GM12878 (cell line): Measurements from ENCODE around the gene ADCY9. TPM values are rescaled to one million over a fixed set of nuclear protein-coding genes. Genes with fewer than 3 reads are reported as not detected.

ENCODE experiments used
- ATAC-seq: fragments of 200-7000 bp; cut with Tn5 transposase; 3 replicates; pipeline ENCODE4 v1.9.1; 2020; ENCODE audit warnings: mild to moderate bottlenecking, moderate library complexity
- BruUV-seq: library from RNA; stranded (reverse); fragments of 400-500 nt; replicated peaks from 2 replicates; lab custom pipeline; 2021; lab: Mats Ljungman, UMichigan
- CTCF ChIA-PET: fragments of 300-600 bp; sonication (Branson Sonifier 250); formaldehyde crosslinking; extraction: SDS; loops from one replicate; lab custom pipeline; 2021; ENCODE audit warnings: inconsistent platforms; lab: Yijun Ruan, JAX
- POLR2A ChIA-PET: fragments of 350-600 bp; formaldehyde crosslinking; extraction: SDS; loops from one replicate; lab custom pipeline; 2021; ENCODE audit warnings: inconsistent platforms; lab: Charles Lee
- RAD21 ChIA-PET: fragments of 300-600 bp; sonication (Branson Sonifier 250); formaldehyde crosslinking; loops from one replicate; lab custom pipeline; 2023; ENCODE audit warnings: antibody characterized with exemption; ENCODE audit not compliant: unreplicated experiment; lab: Charles Lee
- SMC1A ChIA-PET: fragments of 300-600 bp; sonication (Branson Sonifier 250); formaldehyde crosslinking; loops from one replicate; lab custom pipeline; 2023; ENCODE audit not compliant: unreplicated experiment, uncharacterized antibody; lab: Charles Lee
- DNase-seq: peaks from one replicate; pipeline ENCODE4 v3.0.0-alpha.2; 2011; ENCODE audit warnings: low read depth, low spot score
- FAIRE-seq: peaks from 3 replicates; lab custom pipeline; 2011; peaks lifted over from hg19 to GRCh38; lab: Jason Lieb, UNC
- H2AFZ ChIP-seq: 2 replicates; pipeline ENCODE4 v1.6.0; 2011; ENCODE audit warnings: low read depth, low read length, control low read depth; ENCODE audit not compliant: control insufficient read depth
- H3K27ac ChIP-seq: 2 replicates; pipeline ENCODE4 v1.5.1; 2011; ENCODE audit warnings: control low read depth; ENCODE audit not compliant: control insufficient read depth, insufficient read depth
- H3K27me3 ChIP-seq, 2 experiments: replicated peaks in 1 of 2; 2 replicates each; pipeline versions ENCODE4 v1.6.0 to v1.6.1; 2011; ENCODE audit warnings: low read length in 1 of 2; ENCODE audit not compliant: control insufficient read depth in 2 of 2, insufficient read depth in 2 of 2
- H3K36me3 ChIP-seq, 2 experiments: 2 replicates each; pipeline ENCODE4 v1.5.1; 2011; ENCODE audit warnings: low read length in 1 of 2; ENCODE audit not compliant: control insufficient read depth in 2 of 2, insufficient read depth in 2 of 2
- H3K4me1 ChIP-seq: 2 replicates; pipeline ENCODE4 v1.6.1; 2011; ENCODE audit warnings: mild to moderate bottlenecking, low read length, moderate library complexity, mixed read lengths; ENCODE audit not compliant: control insufficient read depth, insufficient read depth
- H3K4me2 ChIP-seq: 2 replicates; pipeline ENCODE4 v1.6.0; 2011; ENCODE audit warnings: control low read depth; ENCODE audit not compliant: control insufficient read depth, insufficient read depth
- H3K4me3 ChIP-seq: fragments of 200-600 bp; sonication (generic); 2 replicates; pipeline ENCODE4 v1.5.1; 2016
- H3K79me2 ChIP-seq: 2 replicates; pipeline ENCODE4 v1.6.0; 2011; ENCODE audit warnings: low read length; ENCODE audit not compliant: control insufficient read depth, insufficient read depth
- H3K9ac ChIP-seq: 2 replicates; pipeline ENCODE4 v1.8.0; 2011; ENCODE audit warnings: low read length, control low read depth, mixed read lengths; ENCODE audit not compliant: control insufficient read depth, insufficient read depth
- H3K9me3 ChIP-seq: replicated peaks from 3 replicates; pipeline ENCODE4 v1.5.1; 2011; ENCODE audit warnings: mild to moderate bottlenecking, low read length; ENCODE audit not compliant: control insufficient read depth, insufficient read depth
- H4K20me1 ChIP-seq: 2 replicates; pipeline ENCODE4 v1.6.0; 2011; ENCODE audit not compliant: control insufficient read depth, insufficient read depth
- NFYA ChIP-seq: IDR thresholded peaks from 2 replicates; pipeline ENCODE4 v1.6.1; 2011; ENCODE audit warnings: low read depth, mild to moderate bottlenecking, low read length, improper control_type of control experiment, borderline replicate concordance
- PBX3 ChIP-seq: IDR thresholded peaks from 2 replicates; pipeline ENCODE4 v1.6.1; 2011; ENCODE audit warnings: mild to moderate bottlenecking, low read depth, low read length, moderate library complexity; ENCODE audit not compliant: insufficient replicate concordance
- TCF3 ChIP-seq: IDR thresholded peaks from 2 replicates; pipeline ENCODE4 v1.6.1; 2012; ENCODE audit warnings: low read depth, mild to moderate bottlenecking, low read length, borderline replicate concordance; ENCODE audit not compliant: insufficient read depth
- WRNIP1 ChIP-seq: IDR thresholded peaks from 2 replicates; pipeline ENCODE4 v1.6.1; 2011; ENCODE audit warnings: low read depth, low read length, improper control_type of control experiment, borderline replicate concordance
- ZNF384 ChIP-seq: IDR thresholded peaks from 2 replicates; pipeline ENCODE4 v1.6.1; 2012; ENCODE audit warnings: low read depth, mild to moderate bottlenecking, low read length, improper control_type of control experiment, borderline replicate concordance
- WGBS: methylation state at CpG from one replicate; pipeline ENCODE4 v1.1.6; 2016; ENCODE audit warnings: low lambda C conversion rate; ENCODE audit not compliant: insufficient replicate concordance, insufficient coverage; ENCODE audit errors: missing lambda C conversion rate; 5-methylcytosine and 5-hydroxymethylcytosine counted together
- in situ Hi-C: fragments of 300-500 bp; cut with MboI; formaldehyde crosslinking; loops from 9 replicates; pipeline ENCODE4 v1.14.3; 2018; ENCODE audit warnings: mixed read lengths
- intact Hi-C: fragments of 100-400 bp; cut with micrococcal nuclease; formaldehyde crosslinking; loops from one replicate; pipeline ENCODE4 v1.14.2; 2022; ENCODE audit not compliant: unreplicated experiment
- polyA plus RNA-seq, 11 experiments: library from polyadenylated mRNA; depleted of rRNA in 4 of 11; unstranded in 6 of 11; stranded (reverse) in 5 of 11; fragments of >200 nt; fragmentation: Nextera tagmentation in 4 of 11; fragmentation: Illumina TruSeq in 1 of 11; extraction: Ambion mirVana in 4 of 11; extraction: Trizol in 1 of 11; gene quantifications; 1 replicate in 1 of 11; 2 replicates in 10 of 11; pipeline versions ENCODE4 v1.2.1 to v1.2.3, GENCODE V29; 2011 to 2016; ENCODE audit warnings: inconsistent platforms in 2 of 11, missing spikeins in 2 of 11, low read depth in 1 of 11
- total RNA-seq, 4 experiments: library from RNA; depleted of rRNA in 3 of 4; stranded (reverse); fragments of >200 nt in 3 of 4; fragmentation: Illumina TruSeq in 1 of 4; extraction: Trizol in 1 of 4; gene quantifications; 2 replicates each; pipeline versions ENCODE4 v1.2.1 to v1.2.3, GENCODE V29; 2013 to 2021
- TF ChIP-seq, protein P1 (sequence below): fragments of 450-650 bp; IDR thresholded peaks from 2 replicates; pipeline ENCODE4 v1.6.1; 2017; ENCODE audit warnings: mild to moderate bottlenecking, low read depth, inconsistent platforms; ENCODE audit not compliant: poor library complexity, severe bottlenecking

The ADCY9 gene
- total and polyA plus RNA-seq, 10 of the 15 experiments (the other 5 are each of a cell fraction or from before 2014, with no cell fraction given) = 0.09 to 0.41 (median 0.15) TPM; not detected in 3

GRCh38 chr16:4110065-4110464 is 6.2 kb downstream of the ADCY9 start:
- ChIA-PET POLR2A (interaction anchor here (0.6 kb wide), 2 partner anchors 23 to 364 kb away, joined by 4 read pairs; partner anchors contain the start of gene NMRAL1), CTCF (no interaction called here), RAD21 (no interaction called here), SMC1A (no interaction called here)
- WGBS = 73% methylated on average over 10 of the region's 13 CpGs
- no peaks in the 10 kb centered on the region for H4K20me1 ChIP-seq
- ATAC-seq = no peak
- DNase-seq = no peak
- no peak for FAIRE-seq
- in situ Hi-C loops (no loop called here), intact Hi-C loops (no loop called here)
- no peak overlapping the region for H3K9ac ChIP-seq
- no TSS peak for BruUV-seq
- H3K27ac ChIP-seq = no peak overlapping the region
- no peaks in the 10 kb centered on the region; a peak in 2 of 4 replicates for H3K27me3 ChIP-seq
- H3K4me3 ChIP-seq = no peak overlapping the region
- no peak overlapping the region for H2AFZ ChIP-seq
- no peaks in the 10 kb centered on the region for H3K9me3 ChIP-seq
- no peak overlapping the region for H3K4me2 ChIP-seq
- no peaks in the 10 kb centered on the region for H3K36me3 ChIP-seq
- no peaks in the 10 kb centered on the region for H3K79me2 ChIP-seq
- TF ChIP-seq WRNIP1 = no peak
- TF ChIP-seq, protein P1, sequence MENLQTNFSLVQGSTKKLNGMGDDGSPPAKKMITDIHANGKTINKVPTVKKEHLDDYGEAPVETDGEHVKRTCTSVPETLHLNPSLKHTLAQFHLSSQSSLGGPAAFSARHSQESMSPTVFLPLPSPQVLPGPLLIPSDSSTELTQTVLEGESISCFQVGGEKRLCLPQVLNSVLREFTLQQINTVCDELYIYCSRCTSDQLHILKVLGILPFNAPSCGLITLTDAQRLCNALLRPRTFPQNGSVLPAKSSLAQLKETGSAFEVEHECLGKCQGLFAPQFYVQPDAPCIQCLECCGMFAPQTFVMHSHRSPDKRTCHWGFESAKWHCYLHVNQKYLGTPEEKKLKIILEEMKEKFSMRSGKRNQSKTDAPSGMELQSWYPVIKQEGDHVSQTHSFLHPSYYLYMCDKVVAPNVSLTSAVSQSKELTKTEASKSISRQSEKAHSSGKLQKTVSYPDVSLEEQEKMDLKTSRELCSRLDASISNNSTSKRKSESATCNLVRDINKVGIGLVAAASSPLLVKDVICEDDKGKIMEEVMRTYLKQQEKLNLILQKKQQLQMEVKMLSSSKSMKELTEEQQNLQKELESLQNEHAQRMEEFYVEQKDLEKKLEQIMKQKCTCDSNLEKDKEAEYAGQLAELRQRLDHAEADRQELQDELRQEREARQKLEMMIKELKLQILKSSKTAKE = no peak
- TF ChIP-seq NFYA = no peak
- no peak for TF ChIP-seq PBX3
- no peak for TF ChIP-seq TCF3
- TF ChIP-seq ZNF384 = no peak
- no peaks in the 10 kb centered on the region for H3K4me1 ChIP-seq
